ENCODE data around the gene GLIS2. TPM values are rescaled to one million over a fixed set of nuclear protein-coding genes. Genes with fewer than 3 reads are reported as not detected.

GLIS2 gene
- total RNA-seq, 4 donors from 2014 or later, result 5.7 to 26.9 (median 7.9) TPM

DNA sequence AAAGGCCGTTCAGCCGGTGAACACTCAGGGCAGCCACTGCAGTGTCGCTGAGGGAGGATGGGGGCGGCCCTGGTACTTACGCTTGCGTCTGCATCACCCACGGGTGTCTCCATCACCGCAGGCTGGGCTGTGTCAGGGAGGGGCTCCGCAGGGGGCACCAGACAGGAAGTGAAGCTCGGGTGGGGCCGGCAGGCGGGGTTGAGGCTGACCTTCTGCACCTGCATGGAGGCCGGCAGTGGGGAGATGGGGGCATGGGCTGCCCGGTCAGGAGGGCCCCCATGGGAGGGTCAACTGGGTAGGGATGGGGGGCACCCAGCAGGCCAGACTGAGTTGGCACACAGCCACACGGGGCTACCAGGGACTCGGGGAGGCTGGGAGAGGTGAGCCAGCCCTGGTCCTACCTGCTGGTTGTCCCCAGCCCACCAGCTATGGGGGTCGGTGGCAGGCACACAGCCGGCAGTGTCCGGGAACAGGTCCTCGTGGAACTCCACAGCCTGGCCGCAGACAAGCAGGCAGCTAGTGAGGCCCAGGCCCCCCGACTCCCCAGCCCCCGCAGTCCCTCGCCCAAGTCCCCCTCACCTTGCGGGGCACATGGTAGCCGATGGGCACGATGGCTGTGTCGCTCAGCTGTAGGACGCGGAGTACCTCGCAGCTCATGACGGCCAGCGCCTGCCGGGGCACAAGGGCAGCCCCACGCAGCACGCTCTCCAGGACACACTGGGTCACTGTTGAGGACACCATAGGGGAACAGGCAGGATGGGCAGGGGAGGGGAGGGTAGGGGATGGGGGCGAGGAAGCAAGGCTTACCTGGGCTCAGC, 48.5 kb downstream of the GLIS2 start:
- ATAC-seq, result no peak
- WGBS, 2 donors (ENCODE audit: low coverage in 1 of 2), result 94 to 100% methylated on average over 2 to 9 of the region's 37 CpGs
- no peak overlapping the region for H3K4me3 ChIP-seq
- H3K27ac ChIP-seq, result no peak overlapping the region
- H3K27me3 ChIP-seq, result no peaks in the 10 kb centered on the region
- H3K36me3 ChIP-seq, result peaks cover 0 to 62% of the 10 kb centered on the region in 2 donors
- no peak for TF ChIP-seq EP300 (IDR thresholded peaks at IDR 0.05)
- TF ChIP-seq POLR2AphosphoS5 (IDR thresholded peaks at IDR 0.05), result no peak
- TF ChIP-seq POLR2A (IDR thresholded peaks at IDR 0.05), result no peak
- TF ChIP-seq, protein P1, sequence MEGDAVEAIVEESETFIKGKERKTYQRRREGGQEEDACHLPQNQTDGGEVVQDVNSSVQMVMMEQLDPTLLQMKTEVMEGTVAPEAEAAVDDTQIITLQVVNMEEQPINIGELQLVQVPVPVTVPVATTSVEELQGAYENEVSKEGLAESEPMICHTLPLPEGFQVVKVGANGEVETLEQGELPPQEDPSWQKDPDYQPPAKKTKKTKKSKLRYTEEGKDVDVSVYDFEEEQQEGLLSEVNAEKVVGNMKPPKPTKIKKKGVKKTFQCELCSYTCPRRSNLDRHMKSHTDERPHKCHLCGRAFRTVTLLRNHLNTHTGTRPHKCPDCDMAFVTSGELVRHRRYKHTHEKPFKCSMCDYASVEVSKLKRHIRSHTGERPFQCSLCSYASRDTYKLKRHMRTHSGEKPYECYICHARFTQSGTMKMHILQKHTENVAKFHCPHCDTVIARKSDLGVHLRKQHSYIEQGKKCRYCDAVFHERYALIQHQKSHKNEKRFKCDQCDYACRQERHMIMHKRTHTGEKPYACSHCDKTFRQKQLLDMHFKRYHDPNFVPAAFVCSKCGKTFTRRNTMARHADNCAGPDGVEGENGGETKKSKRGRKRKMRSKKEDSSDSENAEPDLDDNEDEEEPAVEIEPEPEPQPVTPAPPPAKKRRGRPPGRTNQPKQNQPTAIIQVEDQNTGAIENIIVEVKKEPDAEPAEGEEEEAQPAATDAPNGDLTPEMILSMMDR (IDR thresholded peaks at IDR 0.05), result no peak
- H3K9me3 ChIP-seq, result no peaks in the 10 kb centered on the region
- peaks cover 0 to under 1% (median 0%) of the 10 kb centered on the region in 3 donors for H3K4me1 ChIP-seq

DNA sequence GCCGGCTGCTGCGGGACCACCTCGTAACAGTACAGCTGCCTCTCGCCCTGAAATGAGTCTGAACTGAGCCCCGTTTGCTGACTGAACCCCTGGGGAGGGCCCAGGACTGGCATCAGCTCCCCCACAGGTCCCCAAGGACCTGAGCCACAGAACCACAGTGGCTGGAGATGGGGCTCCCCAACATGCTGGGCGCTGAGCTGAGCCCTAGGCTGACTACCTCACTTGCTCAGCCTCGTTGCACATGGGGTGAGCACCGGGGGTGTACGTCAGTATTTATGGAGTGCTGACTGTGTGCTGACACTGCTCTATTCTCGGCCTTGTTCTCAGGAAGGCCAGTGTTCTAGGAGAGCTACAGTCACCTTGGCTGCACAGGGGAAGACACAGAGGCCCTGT, 49.1 kb downstream of the GLIS2 start:
- no peak for ATAC-seq

DNA sequence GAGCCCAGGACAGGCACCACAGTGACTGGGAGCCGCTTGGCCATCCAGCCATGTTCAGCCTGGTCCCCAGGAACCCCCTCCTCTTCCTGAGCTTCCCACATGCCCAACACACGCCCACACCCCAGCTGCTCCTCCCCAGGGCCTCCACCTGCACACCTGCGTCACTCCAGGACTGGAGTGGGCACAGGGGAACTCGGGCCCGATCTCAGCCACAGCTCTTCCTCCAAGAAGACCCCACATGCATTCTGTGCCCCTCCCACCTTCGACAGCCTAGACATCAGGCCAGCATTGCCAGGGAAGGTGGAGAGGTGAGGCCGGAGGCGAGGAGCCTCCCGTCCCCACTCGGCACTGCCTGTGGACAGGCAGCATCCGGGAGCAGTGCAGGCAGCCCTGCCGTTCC, 49.7 kb downstream of the GLIS2 start:
- TF ChIP-seq POLR2AphosphoS5 (IDR thresholded peaks at IDR 0.05) (no peak), EP300 (IDR thresholded peaks at IDR 0.05) (no peak), POLR2A (IDR thresholded peaks at IDR 0.05) (no peak)
- H3K9me3 ChIP-seq, result no peaks in the 10 kb centered on the region
- peaks cover 0 to 51% of the 10 kb centered on the region in 2 donors for H3K36me3 ChIP-seq

More for the DNA sequence above, 49.1 kb downstream of the GLIS2 start:
- Histone ChIP-seq H3K9me3 (no peaks in the 10 kb centered on the region), H3K4me1 (peaks cover 0 to 6% (median 0%) of the 10 kb centered on the region in 3 donors), H3K27me3 (no peaks in the 10 kb centered on the region), H3K27ac (no peak overlapping the region), H3K36me3 (peaks cover 0 to 57% of the 10 kb centered on the region in 2 donors), H3K4me3 (no peak overlapping the region)
- 60% methylated on average over 1 of the region's 10 CpGs; no CpG with 5 or more reads in 1 of the 2 donors for WGBS, 2 donors (ENCODE audit: low coverage in 1 of 2)
- no peak for TF ChIP-seq EP300 (IDR thresholded peaks at IDR 0.05)
- no peak for TF ChIP-seq POLR2AphosphoS5 (IDR thresholded peaks at IDR 0.05)
- no peak for TF ChIP-seq POLR2A (IDR thresholded peaks at IDR 0.05)
- TF ChIP-seq, protein P1 (IDR thresholded peaks at IDR 0.05), result no peak

DNA sequence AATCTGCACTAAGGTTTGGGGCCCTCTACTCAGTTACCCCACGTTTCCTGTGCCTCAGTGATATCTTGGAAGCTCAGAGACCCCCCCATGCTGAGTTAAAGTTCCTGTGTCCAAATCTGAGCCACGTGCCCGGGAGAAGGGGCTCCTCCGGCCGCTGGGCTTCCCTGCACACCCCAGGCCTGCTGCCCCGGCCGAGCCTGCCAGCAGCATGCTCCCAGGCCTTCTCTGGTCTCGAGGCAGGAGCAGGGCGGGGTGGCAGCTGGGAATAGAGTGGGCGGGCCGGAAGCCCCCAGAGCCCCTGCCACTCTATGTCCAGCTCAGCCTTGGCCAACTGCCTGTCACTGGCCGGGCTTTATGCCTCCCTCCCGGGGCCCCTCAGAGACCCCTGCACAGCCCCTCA, 50.1 kb downstream of the GLIS2 start:
- no peak for ATAC-seq
- Histone ChIP-seq H3K27me3 (no peaks in the 10 kb centered on the region), H3K36me3 (peaks cover 0 to 47% of the 10 kb centered on the region in 2 donors), H3K4me3 (no peak overlapping the region), H3K9me3 (no peaks in the 10 kb centered on the region), H3K4me1 (peaks cover 0 to 16% (median 4%) of the 10 kb centered on the region in 3 donors), H3K27ac (no peak overlapping the region)
- WGBS, 2 donors (ENCODE audit: low coverage in 1 of 2), result 100% methylated on average over 1 of the region's 13 CpGs; no CpG with 5 or more reads in 1 of the 2 donors
- TF ChIP-seq, protein P1 (IDR thresholded peaks at IDR 0.05), result no peak
- no peak for TF ChIP-seq POLR2AphosphoS5 (IDR thresholded peaks at IDR 0.05)
- no peak for TF ChIP-seq POLR2A (IDR thresholded peaks at IDR 0.05)
- TF ChIP-seq EP300 (IDR thresholded peaks at IDR 0.05), result no peak

More for the DNA sequence above, 49.7 kb downstream of the GLIS2 start:
- H3K27me3 ChIP-seq, result no peaks in the 10 kb centered on the region
- peaks cover 0 to 12% (median 0%) of the 10 kb centered on the region in 3 donors for H3K4me1 ChIP-seq
- no CpG with 5 or more reads among the region's 12 CpGs for WGBS, 2 donors (ENCODE audit: low coverage in 1 of 2)
- H3K4me3 ChIP-seq, result no peak overlapping the region
- ATAC-seq, result no peak
- no peak overlapping the region for H3K27ac ChIP-seq

DNA sequence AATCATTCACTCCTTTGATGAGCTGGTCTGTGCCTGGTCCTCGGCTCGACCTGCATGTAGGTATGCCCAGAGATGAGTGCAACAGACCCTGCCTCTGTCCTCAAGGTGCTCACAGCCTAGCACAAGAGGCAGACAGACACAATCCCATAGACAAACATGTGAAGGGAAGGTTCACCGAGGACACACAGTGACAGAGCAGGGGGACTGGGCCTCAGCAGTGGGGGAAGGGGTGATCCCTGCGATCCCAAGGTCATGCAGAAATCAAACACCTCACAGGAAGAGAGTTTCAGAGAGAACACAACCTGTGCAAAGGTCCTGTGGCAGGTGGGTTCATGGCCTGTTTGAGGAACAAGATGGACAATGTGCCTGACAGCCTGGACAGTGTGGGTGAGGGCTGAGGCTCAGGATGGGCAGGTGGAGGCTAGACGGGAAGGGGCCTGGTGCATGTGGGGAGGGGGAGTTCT, 51.6 kb downstream of the GLIS2 start:
- peaks cover 0 to 33% of the 10 kb centered on the region in 2 donors for H3K36me3 ChIP-seq
- TF ChIP-seq EP300 (IDR thresholded peaks at IDR 0.05) (no peak), POLR2A (IDR thresholded peaks at IDR 0.05) (no peak), POLR2AphosphoS5 (IDR thresholded peaks at IDR 0.05) (no peak)
- TF ChIP-seq, protein P1 (IDR thresholded peaks at IDR 0.05), result no peak
- WGBS, 2 donors (ENCODE audit: low coverage in 1 of 2), result 88 to 93% methylated on average over 3 of the region's 5 CpGs
- no peak overlapping the region for H3K4me3 ChIP-seq
- H3K27ac ChIP-seq, result no peak overlapping the region
- no peak for ATAC-seq
- no peaks in the 10 kb centered on the region for H3K27me3 ChIP-seq
- no peaks in the 10 kb centered on the region for H3K9me3 ChIP-seq
- peaks cover 0 to 30% (median 11%) of the 10 kb centered on the region in 3 donors for H3K4me1 ChIP-seq

Measured in gastroesophageal sphincter (tissue), 4 donors.